Neural cell (in vitro differentiated cells): ENCODE measurements around the gene FILIP1L.

Experiments
- POLR2AphosphoS5 ChIP-seq: IDR thresholded peaks from 2 replicates; pipeline ENCODE4 v1.6.1; 2012
- TF ChIP-seq, protein P1 (sequence below): fragments of 450-650 bp; IDR thresholded peaks from 2 replicates; pipeline ENCODE4 v1.5.1; 2014; ENCODE audit warnings: antibody characterized with exemption, mild to moderate bottlenecking, moderate library complexity; ENCODE audit not compliant: poor library complexity, severe bottlenecking

DNA sequence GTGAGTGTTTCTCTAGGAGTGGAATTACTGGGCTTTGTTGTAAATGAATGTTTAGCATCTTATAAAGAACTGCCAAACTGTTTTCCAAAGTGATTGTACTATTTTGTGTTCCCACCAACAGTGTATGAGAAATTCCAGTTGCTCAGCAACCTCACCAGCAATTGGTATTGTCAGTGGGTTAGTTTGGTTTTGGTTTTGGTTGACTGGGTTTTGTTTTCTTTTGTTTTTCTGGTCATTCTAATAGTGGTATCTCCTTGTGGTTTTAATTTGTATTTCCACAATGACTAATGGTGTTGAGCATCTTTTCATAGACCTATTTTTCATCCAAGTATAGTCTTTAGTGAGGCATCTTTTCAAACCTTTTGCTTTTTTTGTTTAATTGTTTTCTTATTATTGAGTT is 27.1 kb downstream of the FILIP1L start:
- TF ChIP-seq, protein P1, sequence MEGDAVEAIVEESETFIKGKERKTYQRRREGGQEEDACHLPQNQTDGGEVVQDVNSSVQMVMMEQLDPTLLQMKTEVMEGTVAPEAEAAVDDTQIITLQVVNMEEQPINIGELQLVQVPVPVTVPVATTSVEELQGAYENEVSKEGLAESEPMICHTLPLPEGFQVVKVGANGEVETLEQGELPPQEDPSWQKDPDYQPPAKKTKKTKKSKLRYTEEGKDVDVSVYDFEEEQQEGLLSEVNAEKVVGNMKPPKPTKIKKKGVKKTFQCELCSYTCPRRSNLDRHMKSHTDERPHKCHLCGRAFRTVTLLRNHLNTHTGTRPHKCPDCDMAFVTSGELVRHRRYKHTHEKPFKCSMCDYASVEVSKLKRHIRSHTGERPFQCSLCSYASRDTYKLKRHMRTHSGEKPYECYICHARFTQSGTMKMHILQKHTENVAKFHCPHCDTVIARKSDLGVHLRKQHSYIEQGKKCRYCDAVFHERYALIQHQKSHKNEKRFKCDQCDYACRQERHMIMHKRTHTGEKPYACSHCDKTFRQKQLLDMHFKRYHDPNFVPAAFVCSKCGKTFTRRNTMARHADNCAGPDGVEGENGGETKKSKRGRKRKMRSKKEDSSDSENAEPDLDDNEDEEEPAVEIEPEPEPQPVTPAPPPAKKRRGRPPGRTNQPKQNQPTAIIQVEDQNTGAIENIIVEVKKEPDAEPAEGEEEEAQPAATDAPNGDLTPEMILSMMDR = no peak
- TF ChIP-seq POLR2AphosphoS5 = no peak
